HepG2 (cell line): Measurements from ENCODE around the gene ZBTB7B. TPM values are rescaled to one million over a fixed set of nuclear protein-coding genes. Genes with fewer than 3 reads are reported as not detected.

ENCODE experiments used
- AKAP8 ChIP-seq: sonication (generic); formaldehyde crosslinking; IDR thresholded peaks from 2 replicates; pipeline ENCODE4 v1.5.1; 2020; ENCODE audit warnings: mild to moderate bottlenecking, missing genetic modification reagents
- CBX1 ChIP-seq: IDR thresholded peaks from one replicate; pipeline ENCODE4 v1.6.1; 2016; ENCODE audit warnings: antibody characterized with exemption, low read depth
- ETV6 ChIP-seq: sonication (generic); formaldehyde crosslinking; conservative IDR thresholded peaks from 2 replicates; pipeline ENCODE4 v1.4.0; 2020; ENCODE audit warnings: missing genetic modification reagents
- HNF4G ChIP-seq, 2 experiments: sonication (generic) in 1 of 2; formaldehyde crosslinking in 1 of 2; IDR thresholded peaks; 2 replicates each; pipeline versions ENCODE4 v1.4.0 to v1.6.1; 2011 to 2020; ENCODE audit warnings: borderline replicate concordance in 2 of 2, low read depth in 2 of 2, mild to moderate bottlenecking in 2 of 2, low read length in 1 of 2, missing genetic modification reagents in 1 of 2, moderate library complexity in 1 of 2
- HNRNPLL ChIP-seq: fragments of 200-400 bp; formaldehyde crosslinking; IDR thresholded peaks from 2 replicates; pipeline ENCODE4 v1.6.1; 2017; ENCODE audit warnings: mild to moderate bottlenecking, low read depth, low read length; ENCODE audit not compliant: poor library complexity, severe bottlenecking
- MAFF ChIP-seq: IDR thresholded peaks from 2 replicates; pipeline ENCODE4 v1.6.1; 2011; ENCODE audit warnings: low read depth, low read length, improper control_type of control experiment
- MBD4 ChIP-seq: IDR thresholded peaks from 2 replicates; pipeline ENCODE4 v1.6.1; 2012; ENCODE audit warnings: low read length, inconsistent platforms, borderline replicate concordance
- NR2F2 ChIP-seq: IDR thresholded peaks from 2 replicates; pipeline ENCODE4 v1.6.1; 2012; ENCODE audit warnings: low read depth, inconsistent platforms, borderline replicate concordance
- SP1 ChIP-seq, 2 experiments: fragments of 450-650 bp in 1 of 2; sonication (generic) in 1 of 2; formaldehyde crosslinking in 1 of 2; IDR thresholded peaks; 2 replicates each; pipeline versions ENCODE4 v1.4.0 to v1.6.1; 2016 to 2020; ENCODE audit warnings: missing genetic modification reagents in 1 of 2
- SRY ChIP-seq: sonication (generic); formaldehyde crosslinking; IDR thresholded peaks from 2 replicates; pipeline ENCODE4 v1.8.0; 2022; ENCODE audit warnings: mild to moderate bottlenecking, missing genetic modification reagents
- ZFP36L2 ChIP-seq: sonication (generic); formaldehyde crosslinking; IDR thresholded peaks from 2 replicates; pipeline ENCODE4 v1.4.0; 2020; ENCODE audit warnings: missing genetic modification reagents
- ZNF12 ChIP-seq: sonication (generic); formaldehyde crosslinking; IDR thresholded peaks from 2 replicates; pipeline ENCODE4 v1.5.0; 2020; ENCODE audit warnings: missing genetic modification reagents
- polyA plus RNA-seq, 8 experiments: library from polyadenylated mRNA; depleted of rRNA in 3 of 8; stranded (reverse) in 7 of 8; unstranded in 1 of 8; fragments of >200 nt; fragmentation: Illumina TruSeq in 4 of 8; extraction: Trizol in 4 of 8; gene quantifications; 2 replicates each; pipeline versions ENCODE4 v1.2.1 to v1.2.3, GENCODE V29; 2011 to 2016; ENCODE audit warnings: low read depth in 4 of 8, missing spikeins in 1 of 8, mixed read lengths in 1 of 8; ENCODE audit not compliant: insufficient read depth in 1 of 8
- total RNA-seq, 5 experiments: library from RNA; depleted of rRNA; stranded (reverse); fragments of >200 nt; fragmentation: Illumina TruSeq; extraction: Trizol; gene quantifications; 2 replicates each; pipeline ENCODE4 v1.2.3, GENCODE V29; 2016; ENCODE audit warnings: low read depth in 1 of 5
- TF ChIP-seq, protein P1 (sequence below): sonication (generic); formaldehyde crosslinking; IDR thresholded peaks from 2 replicates; pipeline ENCODE4 v1.5.0; 2020; ENCODE audit warnings: mild to moderate bottlenecking, missing genetic modification reagents, borderline replicate concordance
- TF ChIP-seq, protein P2 (sequence below): sonication (generic); formaldehyde crosslinking; IDR thresholded peaks from 2 replicates; pipeline ENCODE4 v1.9.0; 2021; ENCODE audit warnings: missing genetic modification reagents, mild to moderate bottlenecking, borderline replicate concordance
- TF ChIP-seq, protein P3 (sequence below): sonication (generic); formaldehyde crosslinking; conservative IDR thresholded peaks from 2 replicates; pipeline ENCODE4 v1.4.0; 2020; ENCODE audit warnings: mild to moderate bottlenecking, missing genetic modification reagents, moderate library complexity
- TF ChIP-seq, protein P4 (sequence below): sonication (generic); formaldehyde crosslinking; IDR thresholded peaks from 2 replicates; pipeline ENCODE4 v1.5.1; 2020; ENCODE audit warnings: missing genetic modification reagents, mild to moderate bottlenecking, borderline replicate concordance

ZBTB7B gene
- total and polyA plus RNA-seq, 2 of the 13 experiments (the other 11 are each of a cell fraction or from before 2014, with no cell fraction given): 15.5 to 17.5 TPM

DNA sequence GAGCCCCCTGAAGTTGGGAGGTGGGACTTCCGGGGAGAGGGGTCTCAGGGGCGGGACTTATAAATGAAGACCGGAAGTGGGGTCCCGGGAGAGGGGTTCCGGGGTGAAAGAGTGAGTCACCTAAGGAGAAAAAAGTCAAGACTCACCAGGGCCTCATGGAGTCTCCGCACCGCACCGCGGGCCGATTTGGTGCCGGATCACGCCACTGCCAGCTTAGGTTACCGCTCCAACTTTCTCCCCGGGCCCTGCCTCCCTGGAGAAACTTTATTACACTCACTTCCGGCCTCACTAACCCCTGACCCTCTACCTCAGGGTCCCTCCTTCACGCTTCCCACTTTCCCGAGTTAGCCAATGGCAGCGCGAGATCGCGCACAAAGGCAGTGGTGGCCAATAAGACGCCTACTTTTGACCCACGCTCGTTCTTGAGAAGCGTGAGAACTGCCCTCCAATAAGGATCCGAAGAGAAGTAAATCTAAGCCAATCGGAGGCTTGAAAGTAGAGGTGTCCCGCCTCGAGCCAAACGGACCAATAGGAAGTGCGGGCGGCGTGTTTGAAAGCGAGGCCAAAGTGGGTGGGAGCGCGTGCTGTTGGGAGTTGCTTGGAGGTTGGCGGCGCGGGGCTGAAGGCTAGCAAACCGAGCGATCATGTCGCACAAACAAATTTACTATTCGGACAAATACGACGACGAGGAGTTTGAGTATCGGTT is 28.3 kb upstream of the ZBTB7B start, which contains the start of gene CKS1B (continued):
- TF ChIP-seq, protein P1, sequence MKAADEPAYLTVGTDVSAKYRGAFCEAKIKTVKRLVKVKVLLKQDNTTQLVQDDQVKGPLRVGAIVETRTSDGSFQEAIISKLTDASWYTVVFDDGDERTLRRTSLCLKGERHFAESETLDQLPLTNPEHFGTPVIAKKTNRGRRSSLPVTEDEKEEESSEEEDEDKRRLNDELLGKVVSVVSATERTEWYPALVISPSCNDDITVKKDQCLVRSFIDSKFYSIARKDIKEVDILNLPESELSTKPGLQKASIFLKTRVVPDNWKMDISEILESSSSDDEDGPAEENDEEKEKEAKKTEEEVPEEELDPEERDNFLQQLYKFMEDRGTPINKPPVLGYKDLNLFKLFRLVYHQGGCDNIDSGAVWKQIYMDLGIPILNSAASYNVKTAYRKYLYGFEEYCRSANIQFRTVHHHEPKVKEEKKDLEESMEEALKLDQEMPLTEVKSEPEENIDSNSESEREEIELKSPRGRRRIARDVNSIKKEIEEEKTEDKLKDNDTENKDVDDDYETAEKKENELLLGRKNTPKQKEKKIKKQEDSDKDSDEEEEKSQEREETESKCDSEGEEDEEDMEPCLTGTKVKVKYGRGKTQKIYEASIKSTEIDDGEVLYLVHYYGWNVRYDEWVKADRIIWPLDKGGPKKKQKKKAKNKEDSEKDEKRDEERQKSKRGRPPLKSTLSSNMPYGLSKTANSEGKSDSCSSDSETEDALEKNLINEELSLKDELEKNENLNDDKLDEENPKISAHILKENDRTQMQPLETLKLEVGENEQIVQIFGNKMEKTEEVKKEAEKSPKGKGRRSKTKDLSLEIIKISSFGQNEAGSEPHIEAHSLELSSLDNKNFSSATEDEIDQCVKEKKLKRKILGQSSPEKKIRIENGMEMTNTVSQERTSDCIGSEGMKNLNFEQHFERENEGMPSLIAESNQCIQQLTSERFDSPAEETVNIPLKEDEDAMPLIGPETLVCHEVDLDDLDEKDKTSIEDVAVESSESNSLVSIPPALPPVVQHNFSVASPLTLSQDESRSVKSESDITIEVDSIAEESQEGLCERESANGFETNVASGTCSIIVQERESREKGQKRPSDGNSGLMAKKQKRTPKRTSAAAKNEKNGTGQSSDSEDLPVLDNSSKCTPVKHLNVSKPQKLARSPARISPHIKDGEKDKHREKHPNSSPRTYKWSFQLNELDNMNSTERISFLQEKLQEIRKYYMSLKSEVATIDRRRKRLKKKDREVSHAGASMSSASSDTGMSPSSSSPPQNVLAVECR (CRISPR knock-in tag): peak; percentile 98
- TF ChIP-seq SP1 (IDR thresholded peaks at IDR 0.05) (no peak), SP1 (CRISPR knock-in tag; IDR thresholded peaks at IDR 0.05) (0 out of 2 replicates have a peak, but pooled peaks have one; percentile 56), CBX1 (peak; percentile 20), HNF4G (IDR thresholded peaks at IDR 0.05; ENCODE audit: borderline replicate concordance, low read depth, low read length) (no peak), HNF4G (CRISPR knock-in tag; IDR thresholded peaks at IDR 0.05; ENCODE audit: borderline replicate concordance, low read depth) (no peak), NR2F2 (peak; percentile 46), AKAP8 (CRISPR knock-in tag) (no peak), ZFP36L2 (no peak), HNRNPLL (no peak), MAFF (no peak), ETV6 (no peak), MBD4 (no peak), SRY (CRISPR knock-in tag) (no peak; the same call in 1 of the 2 replicates), ZNF12 (CRISPR knock-in tag) (no peak)
- TF ChIP-seq, protein P2, sequence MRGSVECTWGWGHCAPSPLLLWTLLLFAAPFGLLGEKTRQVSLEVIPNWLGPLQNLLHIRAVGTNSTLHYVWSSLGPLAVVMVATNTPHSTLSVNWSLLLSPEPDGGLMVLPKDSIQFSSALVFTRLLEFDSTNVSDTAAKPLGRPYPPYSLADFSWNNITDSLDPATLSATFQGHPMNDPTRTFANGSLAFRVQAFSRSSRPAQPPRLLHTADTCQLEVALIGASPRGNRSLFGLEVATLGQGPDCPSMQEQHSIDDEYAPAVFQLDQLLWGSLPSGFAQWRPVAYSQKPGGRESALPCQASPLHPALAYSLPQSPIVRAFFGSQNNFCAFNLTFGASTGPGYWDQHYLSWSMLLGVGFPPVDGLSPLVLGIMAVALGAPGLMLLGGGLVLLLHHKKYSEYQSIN (CRISPR knock-in tag): no peak
- TF ChIP-seq, protein P3, sequence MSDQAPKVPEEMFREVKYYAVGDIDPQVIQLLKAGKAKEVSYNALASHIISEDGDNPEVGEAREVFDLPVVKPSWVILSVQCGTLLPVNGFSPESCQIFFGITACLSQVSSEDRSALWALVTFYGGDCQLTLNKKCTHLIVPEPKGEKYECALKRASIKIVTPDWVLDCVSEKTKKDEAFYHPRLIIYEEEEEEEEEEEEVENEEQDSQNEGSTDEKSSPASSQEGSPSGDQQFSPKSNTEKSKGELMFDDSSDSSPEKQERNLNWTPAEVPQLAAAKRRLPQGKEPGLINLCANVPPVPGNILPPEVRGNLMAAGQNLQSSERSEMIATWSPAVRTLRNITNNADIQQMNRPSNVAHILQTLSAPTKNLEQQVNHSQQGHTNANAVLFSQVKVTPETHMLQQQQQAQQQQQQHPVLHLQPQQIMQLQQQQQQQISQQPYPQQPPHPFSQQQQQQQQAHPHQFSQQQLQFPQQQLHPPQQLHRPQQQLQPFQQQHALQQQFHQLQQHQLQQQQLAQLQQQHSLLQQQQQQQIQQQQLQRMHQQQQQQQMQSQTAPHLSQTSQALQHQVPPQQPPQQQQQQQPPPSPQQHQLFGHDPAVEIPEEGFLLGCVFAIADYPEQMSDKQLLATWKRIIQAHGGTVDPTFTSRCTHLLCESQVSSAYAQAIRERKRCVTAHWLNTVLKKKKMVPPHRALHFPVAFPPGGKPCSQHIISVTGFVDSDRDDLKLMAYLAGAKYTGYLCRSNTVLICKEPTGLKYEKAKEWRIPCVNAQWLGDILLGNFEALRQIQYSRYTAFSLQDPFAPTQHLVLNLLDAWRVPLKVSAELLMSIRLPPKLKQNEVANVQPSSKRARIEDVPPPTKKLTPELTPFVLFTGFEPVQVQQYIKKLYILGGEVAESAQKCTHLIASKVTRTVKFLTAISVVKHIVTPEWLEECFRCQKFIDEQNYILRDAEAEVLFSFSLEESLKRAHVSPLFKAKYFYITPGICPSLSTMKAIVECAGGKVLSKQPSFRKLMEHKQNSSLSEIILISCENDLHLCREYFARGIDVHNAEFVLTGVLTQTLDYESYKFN (CRISPR knock-in tag): no peak
- TF ChIP-seq, protein P4, sequence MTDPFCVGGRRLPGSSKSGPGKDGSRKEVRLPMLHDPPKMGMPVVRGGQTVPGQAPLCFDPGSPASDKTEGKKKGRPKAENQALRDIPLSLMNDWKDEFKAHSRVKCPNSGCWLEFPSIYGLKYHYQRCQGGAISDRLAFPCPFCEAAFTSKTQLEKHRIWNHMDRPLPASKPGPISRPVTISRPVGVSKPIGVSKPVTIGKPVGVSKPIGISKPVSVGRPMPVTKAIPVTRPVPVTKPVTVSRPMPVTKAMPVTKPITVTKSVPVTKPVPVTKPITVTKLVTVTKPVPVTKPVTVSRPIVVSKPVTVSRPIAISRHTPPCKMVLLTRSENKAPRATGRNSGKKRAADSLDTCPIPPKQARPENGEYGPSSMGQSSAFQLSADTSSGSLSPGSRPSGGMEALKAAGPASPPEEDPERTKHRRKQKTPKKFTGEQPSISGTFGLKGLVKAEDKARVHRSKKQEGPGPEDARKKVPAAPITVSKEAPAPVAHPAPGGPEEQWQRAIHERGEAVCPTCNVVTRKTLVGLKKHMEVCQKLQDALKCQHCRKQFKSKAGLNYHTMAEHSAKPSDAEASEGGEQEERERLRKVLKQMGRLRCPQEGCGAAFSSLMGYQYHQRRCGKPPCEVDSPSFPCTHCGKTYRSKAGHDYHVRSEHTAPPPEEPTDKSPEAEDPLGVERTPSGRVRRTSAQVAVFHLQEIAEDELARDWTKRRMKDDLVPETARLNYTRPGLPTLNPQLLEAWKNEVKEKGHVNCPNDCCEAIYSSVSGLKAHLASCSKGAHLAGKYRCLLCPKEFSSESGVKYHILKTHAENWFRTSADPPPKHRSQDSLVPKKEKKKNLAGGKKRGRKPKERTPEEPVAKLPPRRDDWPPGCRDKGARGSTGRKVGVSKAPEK (CRISPR knock-in tag): no peak
